ENCODE data around the gene CYB561.
A peak's percentile ranks its signal among the peaks of the same experiment; 100 is the strongest.

CYB561 gene

DNA sequence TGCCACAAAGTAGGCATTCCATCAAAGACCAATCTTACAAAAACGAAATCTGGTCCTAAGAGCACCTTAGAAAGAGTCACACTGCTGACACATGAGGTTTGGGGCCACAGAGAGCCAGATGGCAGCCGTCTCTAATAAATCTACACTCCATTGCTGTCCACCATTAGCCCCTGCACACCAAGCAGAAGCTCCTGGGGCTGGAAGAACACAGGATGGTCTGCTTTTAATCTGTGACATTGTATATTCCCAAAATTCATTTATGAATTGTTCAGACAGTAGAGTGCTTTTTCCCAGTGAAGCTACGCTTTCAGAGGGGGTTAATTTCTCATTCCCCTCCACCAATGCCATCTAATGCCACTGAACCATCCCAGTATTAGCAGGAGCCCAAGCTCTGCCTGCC, 1.6 kb downstream of the CYB561 start:
- Histone ChIP-seq H3K4me3 (ENCODE audit: low read length) (no peak overlapping the region), H3K36me3 (replicated peaks; ENCODE audit: low read depth, low read length) (no peaks in the 10 kb centered on the region), H3K9ac (ENCODE audit: low read length) (no peak overlapping the region), H3K79me2 (ENCODE audit: low read length) (no peaks in the 10 kb centered on the region), H3K27me3 (ENCODE audit: low read depth, low read length) (no peaks in the 10 kb centered on the region), H3K4me2 (ENCODE audit: low read length) (no peak overlapping the region), H3K9me3 (ENCODE audit: insufficient read depth, low read length) (no peaks in the 10 kb centered on the region), H4K20me1 (ENCODE audit: insufficient read depth, low read length) (no peaks in the 10 kb centered on the region), H2AFZ (ENCODE audit: low read depth, low read length) (no peak overlapping the region), H3K27ac (ENCODE audit: low read length) (no peak overlapping the region), H3K4me1 (ENCODE audit: low read length) (peaks cover 9% of the 10 kb centered on the region)
- no peak for TF ChIP-seq EZH2phosphoT487 (IDR thresholded peaks at IDR 0.05; ENCODE audit: low read depth)
- TF ChIP-seq, protein P1, sequence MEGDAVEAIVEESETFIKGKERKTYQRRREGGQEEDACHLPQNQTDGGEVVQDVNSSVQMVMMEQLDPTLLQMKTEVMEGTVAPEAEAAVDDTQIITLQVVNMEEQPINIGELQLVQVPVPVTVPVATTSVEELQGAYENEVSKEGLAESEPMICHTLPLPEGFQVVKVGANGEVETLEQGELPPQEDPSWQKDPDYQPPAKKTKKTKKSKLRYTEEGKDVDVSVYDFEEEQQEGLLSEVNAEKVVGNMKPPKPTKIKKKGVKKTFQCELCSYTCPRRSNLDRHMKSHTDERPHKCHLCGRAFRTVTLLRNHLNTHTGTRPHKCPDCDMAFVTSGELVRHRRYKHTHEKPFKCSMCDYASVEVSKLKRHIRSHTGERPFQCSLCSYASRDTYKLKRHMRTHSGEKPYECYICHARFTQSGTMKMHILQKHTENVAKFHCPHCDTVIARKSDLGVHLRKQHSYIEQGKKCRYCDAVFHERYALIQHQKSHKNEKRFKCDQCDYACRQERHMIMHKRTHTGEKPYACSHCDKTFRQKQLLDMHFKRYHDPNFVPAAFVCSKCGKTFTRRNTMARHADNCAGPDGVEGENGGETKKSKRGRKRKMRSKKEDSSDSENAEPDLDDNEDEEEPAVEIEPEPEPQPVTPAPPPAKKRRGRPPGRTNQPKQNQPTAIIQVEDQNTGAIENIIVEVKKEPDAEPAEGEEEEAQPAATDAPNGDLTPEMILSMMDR (IDR thresholded peaks at IDR 0.05; ENCODE audit: low read depth, low read length): no peak

DNA sequence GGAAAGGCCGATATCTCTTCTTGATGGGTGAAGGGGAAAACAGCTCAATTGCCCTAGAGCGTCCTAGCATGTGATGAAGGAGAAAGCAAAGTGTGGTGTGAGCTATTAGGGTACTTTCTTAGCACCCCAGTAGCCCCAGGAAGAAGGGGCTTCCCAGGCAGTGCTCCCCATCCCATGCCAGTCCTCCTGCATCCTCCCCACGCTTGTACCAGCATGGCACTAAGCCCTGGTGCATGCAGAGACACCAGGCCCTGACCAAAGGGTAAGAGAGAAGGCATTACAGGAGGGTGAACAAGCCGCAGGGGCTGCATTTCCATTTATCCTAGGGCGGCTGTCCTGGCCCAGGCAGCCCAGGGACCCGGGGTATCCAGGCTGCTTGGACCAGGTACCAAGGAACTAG, 3.1 kb downstream of the CYB561 start:
- no peaks in the 10 kb centered on the region for H3K27me3 ChIP-seq (ENCODE audit: low read depth, low read length)
- TF ChIP-seq, protein P1 (IDR thresholded peaks at IDR 0.05; ENCODE audit: low read depth, low read length): no peak
- TF ChIP-seq EZH2phosphoT487 (IDR thresholded peaks at IDR 0.05; ENCODE audit: low read depth): no peak
- no peaks in the 10 kb centered on the region for H3K36me3 ChIP-seq (replicated peaks; ENCODE audit: low read depth, low read length)
- no peak overlapping the region for H2AFZ ChIP-seq (ENCODE audit: low read depth, low read length)
- H4K20me1 ChIP-seq (ENCODE audit: insufficient read depth, low read length): no peaks in the 10 kb centered on the region
- H3K4me3 ChIP-seq (ENCODE audit: low read length): no peak overlapping the region
- H3K27ac ChIP-seq (ENCODE audit: low read length): no peak overlapping the region
- peaks cover 9% of the 10 kb centered on the region for H3K4me1 ChIP-seq (ENCODE audit: low read length)
- H3K79me2 ChIP-seq (ENCODE audit: low read length): no peaks in the 10 kb centered on the region
- H3K9me3 ChIP-seq (ENCODE audit: insufficient read depth, low read length): no peaks in the 10 kb centered on the region
- H3K4me2 ChIP-seq (ENCODE audit: low read length): no peak overlapping the region
- H3K9ac ChIP-seq (ENCODE audit: low read length): no peak overlapping the region

DNA sequence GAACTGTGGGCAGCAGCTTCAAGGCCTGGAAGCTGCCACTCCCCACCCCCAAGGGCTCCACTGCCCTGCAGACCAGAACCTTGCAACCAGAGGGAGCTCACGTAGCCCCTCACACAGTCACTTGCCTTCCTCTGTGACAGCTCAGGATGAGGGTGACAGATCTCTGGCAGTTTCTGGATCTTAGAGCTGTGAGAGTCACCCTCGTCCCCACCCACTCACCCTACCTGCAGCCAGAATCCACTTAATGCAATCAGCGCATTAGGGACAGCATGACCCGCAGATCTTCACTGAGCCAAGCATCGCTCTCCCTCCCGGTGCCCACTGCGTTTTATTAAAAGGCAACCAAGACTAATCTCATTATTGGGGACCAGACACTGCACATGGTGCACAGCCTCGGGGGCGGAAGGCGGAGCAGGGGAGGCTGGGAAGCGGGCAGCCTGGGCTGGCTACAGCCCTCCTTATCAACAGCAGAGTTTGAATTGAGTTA, 3.5 kb downstream of the CYB561 start:
- no peak overlapping the region for H2AFZ ChIP-seq (ENCODE audit: low read depth, low read length)
- H3K36me3 ChIP-seq (replicated peaks; ENCODE audit: low read depth, low read length): no peaks in the 10 kb centered on the region
- no peaks in the 10 kb centered on the region for H3K79me2 ChIP-seq (ENCODE audit: low read length)
- no peak overlapping the region for H3K27ac ChIP-seq (ENCODE audit: low read length)
- no peak overlapping the region for H3K4me2 ChIP-seq (ENCODE audit: low read length)
- no peaks in the 10 kb centered on the region for H3K27me3 ChIP-seq (ENCODE audit: low read depth, low read length)
- H4K20me1 ChIP-seq (ENCODE audit: insufficient read depth, low read length): no peaks in the 10 kb centered on the region
- no peak for TF ChIP-seq EZH2phosphoT487 (IDR thresholded peaks at IDR 0.05; ENCODE audit: low read depth)
- TF ChIP-seq, protein P1 (IDR thresholded peaks at IDR 0.05; ENCODE audit: low read depth, low read length): peak; percentile 37
- H3K9me3 ChIP-seq (ENCODE audit: insufficient read depth, low read length): no peaks in the 10 kb centered on the region
- H3K9ac ChIP-seq (ENCODE audit: low read length): no peak overlapping the region
- no peak overlapping the region for H3K4me3 ChIP-seq (ENCODE audit: low read length)
- peaks cover 9% of the 10 kb centered on the region for H3K4me1 ChIP-seq (ENCODE audit: low read length)

DNA sequence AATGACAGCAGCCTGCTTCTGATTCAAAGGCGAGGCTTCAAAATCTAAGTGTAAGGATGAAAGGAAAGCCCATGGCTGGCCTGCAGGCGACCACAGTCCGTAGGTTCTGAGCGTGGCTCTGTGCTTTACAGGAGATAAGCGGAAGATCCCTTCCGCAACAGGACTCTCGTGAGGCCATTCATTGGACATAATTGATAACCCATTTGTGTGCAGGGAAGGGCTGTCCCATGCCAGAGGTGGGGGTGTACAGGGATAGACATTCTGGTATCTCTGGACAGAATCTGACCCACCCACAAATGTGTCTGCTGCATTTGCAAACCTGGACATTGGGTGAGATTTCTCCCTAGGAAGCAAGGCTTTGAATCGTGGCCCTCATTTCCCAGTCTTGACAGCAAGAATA, 4.0 kb downstream of the CYB561 start:
- no peak overlapping the region for H3K27ac ChIP-seq (ENCODE audit: low read length)

More for the DNA sequence above, 4.0 kb downstream of the CYB561 start:
- no peak overlapping the region for H3K4me2 ChIP-seq (ENCODE audit: low read length)
- no peak overlapping the region for H2AFZ ChIP-seq (ENCODE audit: low read depth, low read length)
- H3K79me2 ChIP-seq (ENCODE audit: low read length): no peaks in the 10 kb centered on the region
- H3K27me3 ChIP-seq (ENCODE audit: low read depth, low read length): no peaks in the 10 kb centered on the region
- no peak overlapping the region for H3K4me3 ChIP-seq (ENCODE audit: low read length)
- H3K36me3 ChIP-seq (replicated peaks; ENCODE audit: low read depth, low read length): no peaks in the 10 kb centered on the region
- H3K4me1 ChIP-seq (ENCODE audit: low read length): peaks cover 9% of the 10 kb centered on the region
- no peaks in the 10 kb centered on the region for H4K20me1 ChIP-seq (ENCODE audit: insufficient read depth, low read length)
- H3K9ac ChIP-seq (ENCODE audit: low read length): no peak overlapping the region
- TF ChIP-seq, protein P1 (IDR thresholded peaks at IDR 0.05; ENCODE audit: low read depth, low read length): no peak
- no peak for TF ChIP-seq EZH2phosphoT487 (IDR thresholded peaks at IDR 0.05; ENCODE audit: low read depth)
- H3K9me3 ChIP-seq (ENCODE audit: insufficient read depth, low read length): no peaks in the 10 kb centered on the region

Measured in OCI-LY3 (cell line).